ENCODE data around the gene NRTN.

- no peak for TF ChIP-seq CTCF (IDR thresholded peaks at IDR 0.05; ENCODE audit: extremely low read depth in 1 of 2, insufficient read depth in 1 of 2, low read depth in 1 of 2, low read length in 2 of 2)
- no peak for TF ChIP-seq JUN (IDR thresholded peaks at IDR 0.05; ENCODE audit: borderline replicate concordance, insufficient read depth, insufficient read length, low read depth)
- TF ChIP-seq POLR2A (IDR thresholded peaks at IDR 0.05; ENCODE audit: low read depth, low read length) = no peak
- no peak for TF ChIP-seq MAX (IDR thresholded peaks at IDR 0.05; ENCODE audit: insufficient read depth, insufficient read length)
- no peak for TF ChIP-seq EZH2 (IDR thresholded peaks at IDR 0.05; ENCODE audit: borderline replicate concordance, low read depth, low read length, severe bottlenecking)
- no peak for TF ChIP-seq POLR2AphosphoS5 (IDR thresholded peaks at IDR 0.05; ENCODE audit: insufficient read depth, low read depth, low read length)
- TF ChIP-seq MYC (IDR thresholded peaks at IDR 0.05; ENCODE audit: low read depth, low read length) = no peak
- no peak for TF ChIP-seq GATA2 (IDR thresholded peaks at IDR 0.05; ENCODE audit: insufficient read depth, insufficient read length, low read depth, low read length)
Observed at GRCh38 chr19:5789886-5790558, 14.8 kb upstream of the NRTN start.

All from endothelial cell of umbilical vein (primary cell).